Ramos (cell line): ENCODE results near the gene PHLDB3.

Experiments used
- in situ Hi-C: fragments of 300-500 bp; cut with MboI; formaldehyde crosslinking; loops from one replicate; pipeline ENCODE4 v1.14.3; 2022; ENCODE audit warnings: low sequenced_read_pairs; ENCODE audit not compliant: unreplicated experiment

The PHLDB3 gene

DNA sequence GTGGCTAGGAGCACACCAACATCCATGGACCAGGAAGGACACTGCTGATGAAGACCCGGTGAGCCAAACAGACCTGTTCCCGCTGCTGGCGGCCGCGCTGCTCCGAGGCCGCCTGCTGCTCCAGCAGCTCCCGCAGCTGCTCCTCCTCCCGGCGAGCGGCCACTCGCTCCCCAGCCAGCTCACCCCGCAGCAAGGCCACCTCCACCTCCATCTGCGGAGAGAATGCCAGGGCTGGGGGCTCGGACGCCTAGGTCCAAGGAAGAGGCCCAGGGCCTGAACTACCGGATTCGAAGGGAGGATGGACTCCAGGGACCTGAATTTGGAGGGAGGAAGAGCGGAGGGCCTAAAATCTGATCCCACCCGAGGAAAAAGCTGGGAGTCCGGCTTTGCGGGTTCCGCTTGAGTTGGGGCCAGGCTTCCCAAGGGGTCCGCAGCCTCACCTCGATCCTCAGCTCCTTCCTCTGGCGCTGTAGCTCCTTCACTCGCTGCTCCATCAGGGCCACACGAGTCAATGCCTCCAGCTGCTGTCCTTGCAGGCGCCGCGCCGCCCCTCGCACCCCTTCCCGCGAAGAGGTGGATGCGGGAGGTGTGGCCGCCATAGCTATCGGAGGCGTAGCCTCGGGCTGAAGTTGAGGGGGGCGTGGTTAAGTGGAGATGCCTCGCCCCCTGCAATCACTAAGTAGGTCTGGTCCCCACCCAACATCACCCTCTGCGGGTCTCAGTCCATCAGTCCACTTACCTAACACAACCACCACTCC lies 2.7 kb downstream of the PHLDB3 start:
- in situ Hi-C loops = no loop called here

DNA sequence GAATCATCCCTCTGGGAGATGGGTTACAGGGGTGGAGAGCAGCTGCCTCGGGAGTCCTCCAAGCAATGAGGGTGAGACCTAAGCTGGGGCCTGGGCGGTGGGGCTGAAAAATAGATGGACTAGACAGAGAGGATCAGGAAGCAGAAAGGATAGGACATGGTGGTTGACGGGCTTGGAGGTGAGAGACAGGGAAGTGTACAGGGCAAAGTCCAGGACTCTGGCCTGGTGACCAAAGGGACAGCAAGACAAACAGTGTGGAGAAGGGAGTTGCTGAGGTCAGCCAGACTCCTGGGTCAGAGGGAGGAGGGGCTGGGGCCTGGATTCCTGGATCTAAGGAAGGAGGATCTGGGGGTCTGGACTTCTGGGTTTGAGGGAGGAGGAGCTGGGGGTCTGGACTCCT lies 5.5 kb downstream of the PHLDB3 start:
- in situ Hi-C loops = no loop called here

DNA sequence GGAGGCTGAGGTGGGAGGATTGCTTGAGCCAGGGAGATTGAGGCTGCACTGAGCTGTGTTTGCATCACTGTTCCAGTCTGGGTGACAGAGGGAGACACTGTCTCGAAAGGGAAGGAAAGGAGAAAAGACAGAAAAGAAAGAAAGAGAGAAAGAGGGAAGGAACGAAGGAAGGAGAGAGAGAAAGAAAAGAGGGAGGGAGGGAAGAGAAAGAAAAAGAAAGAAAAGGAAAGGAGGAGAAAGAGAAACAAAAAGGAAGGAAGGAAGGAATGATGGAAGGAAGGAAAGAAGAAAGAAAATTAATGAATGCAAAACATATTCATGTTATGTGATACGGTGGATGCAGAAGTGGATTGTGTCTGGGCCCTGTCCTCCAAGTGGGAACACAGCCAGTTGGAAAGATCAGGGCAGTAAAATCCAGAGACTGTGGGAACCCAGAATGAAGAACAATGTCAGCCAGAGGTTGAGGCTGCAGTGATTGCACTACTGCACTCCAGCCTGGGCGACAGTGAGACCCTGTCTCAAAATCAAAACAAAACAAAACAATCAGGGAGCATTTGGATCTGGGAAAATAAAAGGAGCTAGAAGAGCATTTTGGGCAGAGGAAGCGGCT lies 6.2 kb downstream of the PHLDB3 start:
- in situ Hi-C loops = no loop called here

DNA sequence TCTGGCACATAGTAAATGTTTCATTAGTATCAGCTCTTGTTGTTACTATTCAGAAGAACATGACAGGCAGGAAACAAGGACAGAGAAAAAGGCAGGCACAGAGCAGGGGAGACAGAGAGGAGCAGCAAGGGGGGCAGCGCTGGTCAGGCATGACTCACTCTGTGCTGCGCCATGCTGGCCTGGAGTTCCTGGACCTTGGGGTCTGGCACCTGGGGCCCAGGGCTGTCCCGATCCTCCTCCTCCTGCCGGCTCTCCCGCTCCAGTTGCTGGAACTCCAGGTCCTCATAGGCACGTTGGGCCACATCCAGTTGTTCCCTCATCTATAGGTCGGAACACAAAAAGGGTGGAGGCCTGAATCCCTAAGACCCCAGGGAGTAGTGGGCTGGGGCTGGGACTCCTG lies 7.6 kb downstream of the PHLDB3 start:
- in situ Hi-C loops = no loop called here

DNA sequence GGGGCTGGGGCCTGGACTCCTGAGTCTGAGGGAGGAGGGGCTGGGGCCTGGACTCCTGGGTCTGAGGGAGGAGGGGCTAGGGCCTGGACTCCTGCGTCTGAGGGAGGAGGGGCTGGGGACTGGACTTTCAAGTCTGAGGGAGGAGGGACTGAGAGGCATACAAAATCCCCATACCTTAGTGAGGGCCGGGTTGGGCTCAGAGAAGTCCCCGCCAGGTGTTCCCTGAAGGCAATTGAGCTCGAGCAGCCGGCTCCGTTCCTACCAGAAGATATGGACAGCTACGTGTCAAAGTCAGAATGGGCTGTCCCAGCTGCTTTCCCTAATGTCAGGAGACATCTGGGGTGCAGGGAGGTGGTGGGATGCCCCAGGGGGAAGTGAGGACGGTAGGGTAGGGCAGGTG lies 9.5 kb downstream of the PHLDB3 start:
- in situ Hi-C loops = no loop called here

GRCh38 chr19:43490759-43491158 lies 13.8 kb downstream of the PHLDB3 start:
- in situ Hi-C loops = no loop called here

DNA sequence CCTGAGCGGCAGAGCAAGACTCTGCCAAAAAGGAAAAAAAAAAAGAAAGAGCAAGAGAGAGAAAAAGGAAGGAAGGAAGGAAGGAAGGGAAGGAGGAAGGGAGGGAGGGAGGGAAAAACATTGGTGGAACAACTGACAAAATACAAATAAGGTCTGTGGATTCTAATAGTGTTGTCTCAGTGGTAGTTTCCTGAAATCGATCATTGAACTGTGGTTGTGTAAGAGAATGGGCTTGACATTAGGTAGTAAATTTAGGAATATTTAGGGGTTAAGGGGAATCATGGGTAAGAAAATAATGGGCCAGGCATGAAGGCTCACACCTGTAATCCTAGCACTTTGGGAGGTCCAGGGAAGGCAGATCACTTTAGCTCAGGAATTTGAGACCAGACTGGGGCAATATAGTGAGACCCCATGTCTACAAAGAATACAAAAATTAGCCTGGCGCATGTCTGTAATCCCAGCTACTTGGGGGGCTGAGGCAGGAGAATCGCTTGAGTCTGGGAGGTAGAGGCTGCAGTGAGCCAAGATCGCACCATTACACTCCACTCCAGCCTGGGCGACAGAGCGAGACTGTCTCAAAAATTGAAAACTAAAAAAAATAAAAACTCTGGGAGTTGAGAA lies 14.5 kb downstream of the PHLDB3 start:
- in situ Hi-C loops = no loop called here

DNA sequence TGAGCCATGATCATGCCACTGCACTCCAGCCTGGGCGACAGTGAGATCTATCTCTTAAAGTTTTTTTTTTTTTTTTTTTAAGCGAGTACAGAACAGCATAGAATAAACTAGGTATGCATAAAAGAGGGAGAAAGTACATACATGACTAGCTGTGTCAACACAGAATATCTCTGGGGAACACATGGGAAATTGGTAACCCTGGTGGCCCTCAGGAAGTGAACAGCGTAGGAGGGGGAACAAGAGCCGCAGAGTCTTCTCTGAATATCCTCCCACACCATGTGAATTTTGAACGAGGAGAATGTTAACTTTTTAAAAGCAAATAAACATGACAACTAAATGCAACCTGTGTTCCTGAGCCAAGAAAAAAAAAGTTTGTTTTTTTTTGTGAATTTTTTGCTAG lies 15.2 kb downstream of the PHLDB3 start:
- in situ Hi-C loops = no loop called here

DNA sequence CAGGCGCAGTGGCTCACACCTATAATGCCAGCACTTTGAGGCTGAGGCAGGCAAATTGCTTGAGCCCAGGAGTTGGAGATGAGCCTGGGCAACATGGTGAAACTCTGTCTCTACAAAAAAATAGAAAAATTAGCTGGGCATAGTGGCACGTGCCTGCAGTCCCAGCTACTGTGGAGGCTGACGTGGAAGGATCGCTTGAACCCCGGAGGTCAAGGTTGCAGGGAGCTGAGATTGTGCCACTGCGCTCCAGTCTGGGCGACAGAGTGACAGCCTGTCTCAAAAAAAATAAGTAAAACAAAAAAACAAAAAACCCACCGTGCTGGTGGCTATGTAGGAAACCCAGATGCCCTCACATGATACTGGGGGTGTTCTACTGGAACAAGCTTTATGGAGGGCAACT lies 16.4 kb downstream of the PHLDB3 start:
- in situ Hi-C loops = no loop called here

DNA sequence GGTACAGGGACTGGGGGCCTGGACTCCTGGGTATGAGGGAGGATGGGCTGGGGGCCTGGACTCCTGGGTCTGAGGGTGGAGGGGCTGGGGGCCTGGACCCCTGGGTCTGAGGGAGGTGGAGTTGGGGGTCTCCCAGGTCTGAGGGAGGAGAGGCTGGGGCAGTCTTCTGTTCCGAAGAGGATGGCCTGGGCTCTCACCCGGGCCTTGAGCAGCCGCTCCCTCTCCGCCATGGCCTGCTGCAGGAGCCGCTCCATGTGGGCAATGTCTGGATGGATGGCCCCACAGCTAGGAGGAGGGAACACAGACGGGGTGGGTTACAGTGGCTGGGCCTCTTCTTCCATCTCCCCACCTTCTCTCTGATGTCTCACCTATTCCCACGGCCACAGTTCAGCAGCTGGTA lies 18.1 kb downstream of the PHLDB3 start:
- in situ Hi-C loops = no loop called here

GRCh38 chr19:43485951-43486350 lies 18.6 kb downstream of the PHLDB3 start:
- in situ Hi-C loops = no loop called here

DNA sequence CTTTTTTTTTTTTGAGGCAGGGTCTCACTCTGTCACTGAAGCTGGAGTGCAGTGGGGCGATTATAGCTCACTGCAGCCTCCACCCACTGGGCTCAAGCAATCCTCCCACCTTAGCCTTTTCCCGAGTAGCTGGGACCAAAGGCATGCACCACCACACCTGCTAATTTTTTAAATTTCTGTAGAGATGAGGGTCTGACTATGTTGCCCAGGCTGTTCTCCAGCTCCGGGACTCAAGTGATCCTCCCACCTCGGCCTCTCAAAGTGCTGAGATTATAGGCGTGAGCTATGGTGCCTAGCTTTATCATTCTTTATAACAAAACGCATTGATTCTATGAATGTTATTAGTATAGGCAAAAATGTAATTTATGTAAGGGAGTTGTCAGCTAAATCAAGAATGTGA lies 21.3 kb downstream of the PHLDB3 start:
- in situ Hi-C loops = no loop called here

GRCh38 chr19:43482193-43482592 lies 22.4 kb downstream of the PHLDB3 start:
- in situ Hi-C loops = no loop called here

- in situ Hi-C loops = no loop called here
These were observed 22.8 kb downstream of the PHLDB3 start for GRCh38 chr19:43481701-43482100.

DNA sequence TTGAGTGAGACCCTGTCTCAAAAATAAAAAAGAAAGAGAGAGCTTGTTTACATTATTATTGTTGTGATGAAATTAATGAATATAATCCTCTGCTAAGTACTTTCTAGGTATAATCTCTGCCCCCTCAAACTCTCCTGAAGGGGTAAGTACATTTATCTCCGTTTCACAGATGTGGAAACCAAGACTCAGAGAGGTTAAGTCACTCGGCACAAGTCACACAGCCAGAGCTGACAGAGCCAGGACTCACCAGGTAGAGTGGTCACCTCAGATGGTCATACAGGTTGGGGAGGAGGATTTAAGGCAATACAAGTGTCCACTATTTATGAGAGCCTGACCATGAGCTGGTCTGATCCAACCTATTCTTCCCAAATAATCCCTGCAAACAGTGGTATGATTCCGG lies 24.0 kb downstream of the PHLDB3 start:
- in situ Hi-C loops = no loop called here

DNA sequence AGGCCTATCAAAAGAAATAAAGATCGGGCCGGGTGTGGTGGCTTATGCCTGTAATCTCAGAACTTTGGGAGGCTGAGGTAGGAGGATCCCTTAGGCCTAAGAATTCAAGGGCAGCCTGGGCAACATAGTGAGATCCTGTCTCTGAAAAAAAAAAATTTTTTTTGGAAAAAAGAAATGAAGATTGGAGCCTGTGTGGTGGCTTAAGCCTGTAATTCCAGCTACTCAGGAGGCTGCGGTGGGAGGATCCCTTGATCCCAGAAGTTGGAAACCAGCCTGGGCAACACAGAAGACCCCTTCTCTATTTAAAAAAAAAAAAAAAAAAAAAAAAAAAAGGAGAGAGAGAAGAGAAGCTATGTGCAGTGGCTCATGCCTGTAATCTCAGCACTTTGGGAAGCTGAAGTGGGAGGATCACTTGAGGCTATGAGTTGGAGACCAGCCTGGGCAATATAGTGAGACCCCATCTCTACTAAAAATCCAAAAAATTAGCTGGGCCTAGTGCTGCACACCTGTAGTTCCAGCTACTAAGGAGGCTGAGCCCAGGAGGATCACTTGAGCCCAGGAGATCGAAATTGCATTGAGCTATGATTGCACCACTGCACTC lies 24.5 kb downstream of the PHLDB3 start:
- in situ Hi-C loops = no loop called here

GRCh38 chr19:43479226-43479625 lies 25.3 kb downstream of the PHLDB3 start:
- in situ Hi-C loops = no loop called here

DNA sequence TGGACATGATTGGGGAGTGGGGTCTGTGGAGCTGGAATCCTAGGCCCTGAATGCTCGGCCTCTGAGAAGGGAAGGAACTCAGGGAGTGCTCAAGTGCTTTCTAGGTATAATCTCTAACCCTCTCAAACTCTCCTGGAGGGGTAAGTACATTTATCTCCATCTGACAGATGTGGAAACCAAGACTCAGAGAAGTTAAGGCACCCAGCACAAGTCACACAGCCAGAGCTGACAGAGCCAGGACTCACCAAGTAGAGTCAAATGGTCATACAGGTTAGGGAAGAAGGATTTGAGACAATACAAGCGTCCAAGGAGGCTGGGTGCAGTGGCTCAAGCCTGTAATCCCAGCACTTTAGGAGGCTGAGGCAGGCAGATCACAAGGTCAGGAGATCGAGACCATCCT lies 26.2 kb downstream of the PHLDB3 start:
- in situ Hi-C loops = no loop called here

DNA sequence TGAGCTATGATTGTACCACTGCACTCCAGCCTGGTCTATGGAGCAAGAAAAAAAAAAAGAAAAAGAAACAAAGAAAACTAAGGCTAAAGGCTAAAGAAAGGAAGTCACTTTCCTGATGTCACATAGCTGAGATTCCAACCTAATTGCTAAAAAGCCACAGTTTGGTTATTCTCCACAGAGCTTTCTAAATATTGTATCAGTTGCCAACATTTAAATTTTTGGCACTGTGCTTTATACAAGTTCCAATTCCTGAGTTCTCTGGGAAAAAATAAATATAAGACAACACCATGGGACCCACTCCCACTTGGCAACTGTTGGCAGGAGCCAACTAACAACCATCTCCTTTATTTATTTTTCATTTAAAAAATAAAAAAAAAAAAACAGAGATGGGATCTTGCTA lies 27.9 kb downstream of the PHLDB3 start:
- in situ Hi-C loops = no loop called here

- in situ Hi-C loops = no loop called here
These were observed 29.4 kb downstream of the PHLDB3 start for GRCh38 chr19:43474986-43475705.

DNA sequence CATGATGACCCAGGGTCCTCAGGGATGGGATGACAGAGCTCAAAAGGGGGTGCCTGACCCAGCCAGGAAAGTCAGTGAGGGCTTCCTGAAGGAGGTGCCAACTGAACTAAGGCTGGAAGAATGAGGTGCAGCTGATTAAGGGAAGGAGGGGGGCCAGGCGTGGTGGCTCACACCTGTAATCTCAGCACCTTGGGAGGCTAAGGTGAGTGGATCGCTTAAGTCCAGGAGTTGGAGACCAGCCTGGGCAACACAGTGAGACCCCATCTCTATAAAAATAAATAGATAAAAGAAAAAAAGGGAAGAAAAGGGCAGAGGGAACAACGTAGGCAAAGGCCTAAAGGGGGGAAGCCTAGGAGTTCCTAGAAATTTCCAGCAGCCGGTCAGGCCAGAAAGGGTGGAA lies 30.1 kb downstream of the PHLDB3 start:
- in situ Hi-C loops = no loop called here
